A549 (cell line): Measurements from ENCODE around the gene KLHL2. TPM values are rescaled to one million over a fixed set of nuclear protein-coding genes. Genes with fewer than 3 reads are reported as not detected.

Source experiments
- polyA plus RNA-seq, 4 experiments: library from polyadenylated mRNA; depleted of rRNA in 3 of 4; stranded (reverse); fragments of >200 nt; fragmentation: RNase III in 1 of 4; extraction: RNeasy Plus Mini Kit Qiagen cat#74134 plus additional on column Dnase treatment in 1 of 4; gene quantifications; 2 replicates in 3 of 4; 3 replicates in 1 of 4; pipeline ENCODE4 v1.2.3, GENCODE V29; 2011 to 2017
- small RNA-seq, 6 experiments: library from RNA; depleted of rRNA; stranded (forward); fragments of <200 nt; gene quantifications; one replicate each; pipeline ENCODE3, GENCODE V24; 2012

The KLHL2 gene
- polyA plus RNA-seq, 2 of the 4 experiments (the other 2 are of a cell fraction) = 13.6 to 21.6 TPM

Small RNAs within 50 kb of the gene (small RNA-seq; reads per million reads assigned to genes)
- gene RNU4-87P = 0 reads per million in 6 experiments

Other genes with a start within 250 kb of the KLHL2 start
- not detected in 2 replicates for gene TRIM61, start 229.9 kb upstream of the KLHL2 start, polyA plus RNA-seq (2011; rRNA removed)
- gene TRIM61, start 229.9 kb upstream of the KLHL2 start, polyA plus RNA-seq (2017; fragmentation: RNase III; extraction: RNeasy Plus Mini Kit Qiagen cat#74134 plus additional on column Dnase treatment) = not detected in 3 replicates
- gene TRIM60, start 175.6 kb upstream of the KLHL2 start, polyA plus RNA-seq (2011; rRNA removed) = not detected in 2 replicates
- gene TRIM60, start 175.6 kb upstream of the KLHL2 start, polyA plus RNA-seq (2017; fragmentation: RNase III; extraction: RNeasy Plus Mini Kit Qiagen cat#74134 plus additional on column Dnase treatment) = not detected in 3 replicates
- not detected in 2 replicates for gene TRIM75, start 153.7 kb upstream of the KLHL2 start, polyA plus RNA-seq (2011; rRNA removed)
- not detected in 3 replicates for gene TRIM75, start 153.7 kb upstream of the KLHL2 start, polyA plus RNA-seq (2017; fragmentation: RNase III; extraction: RNeasy Plus Mini Kit Qiagen cat#74134 plus additional on column Dnase treatment)
- 19.3 and 25.6 TPM in 2 replicates for gene TMEM192, start 94.7 kb upstream of the KLHL2 start, polyA plus RNA-seq (2011; rRNA removed)
- 7.5 to 8.8 TPM (median 8.4 TPM) in 3 replicates for gene TMEM192, start 94.7 kb upstream of the KLHL2 start, polyA plus RNA-seq (2017; fragmentation: RNase III; extraction: RNeasy Plus Mini Kit Qiagen cat#74134 plus additional on column Dnase treatment)
- 26.4 and 32.3 TPM in 2 replicates for gene MSMO1, start 120.1 kb downstream of the KLHL2 start, polyA plus RNA-seq (2011; rRNA removed)
- gene MSMO1, start 120.1 kb downstream of the KLHL2 start, polyA plus RNA-seq (2017; fragmentation: RNase III; extraction: RNeasy Plus Mini Kit Qiagen cat#74134 plus additional on column Dnase treatment) = 21.3 to 37.2 TPM (median 32.3 TPM) in 3 replicates
- 1.2 and 1.6 TPM in 2 replicates for gene CPE, start 171.4 kb downstream of the KLHL2 start, polyA plus RNA-seq (2011; rRNA removed)
- gene CPE, start 171.4 kb downstream of the KLHL2 start, polyA plus RNA-seq (2017; fragmentation: RNase III; extraction: RNeasy Plus Mini Kit Qiagen cat#74134 plus additional on column Dnase treatment) = 1.9 to 2.4 TPM (median 1.9 TPM) in 3 replicates